Measurements from ENCODE around the gene LRIT1. TPM values are rescaled to one million over a fixed set of nuclear protein-coding genes. Genes with fewer than 3 reads are reported as not detected.

Gene LRIT1
- polyA plus RNA-seq, 1 of the 3 experiments (the other 2 are of a cell fraction): not detected

DNA sequence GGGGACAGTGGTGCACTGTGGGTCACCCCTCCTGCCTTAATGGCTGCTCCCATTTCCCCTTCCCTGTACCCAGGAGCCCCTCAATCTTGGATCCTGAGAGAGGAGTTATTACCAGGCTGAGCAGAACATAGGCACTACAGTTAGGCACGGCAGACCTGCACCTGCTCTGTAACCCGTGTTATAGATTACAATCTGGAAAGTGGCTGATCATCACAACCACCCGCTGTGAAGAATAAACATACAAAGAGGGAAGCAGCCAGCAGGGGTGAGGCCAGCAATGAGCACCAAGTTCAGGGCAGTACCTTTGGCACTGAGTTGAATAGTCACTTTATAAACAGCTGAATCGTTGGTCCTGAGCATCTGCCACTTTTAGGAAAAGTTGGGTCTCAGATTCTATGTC is 45.3 kb downstream of the LRIT1 start:
- no peak for TF ChIP-seq POLR2AphosphoS5 (IDR thresholded peaks at IDR 0.05; ENCODE audit: low read depth, low read length)
- TF ChIP-seq, protein P1, sequence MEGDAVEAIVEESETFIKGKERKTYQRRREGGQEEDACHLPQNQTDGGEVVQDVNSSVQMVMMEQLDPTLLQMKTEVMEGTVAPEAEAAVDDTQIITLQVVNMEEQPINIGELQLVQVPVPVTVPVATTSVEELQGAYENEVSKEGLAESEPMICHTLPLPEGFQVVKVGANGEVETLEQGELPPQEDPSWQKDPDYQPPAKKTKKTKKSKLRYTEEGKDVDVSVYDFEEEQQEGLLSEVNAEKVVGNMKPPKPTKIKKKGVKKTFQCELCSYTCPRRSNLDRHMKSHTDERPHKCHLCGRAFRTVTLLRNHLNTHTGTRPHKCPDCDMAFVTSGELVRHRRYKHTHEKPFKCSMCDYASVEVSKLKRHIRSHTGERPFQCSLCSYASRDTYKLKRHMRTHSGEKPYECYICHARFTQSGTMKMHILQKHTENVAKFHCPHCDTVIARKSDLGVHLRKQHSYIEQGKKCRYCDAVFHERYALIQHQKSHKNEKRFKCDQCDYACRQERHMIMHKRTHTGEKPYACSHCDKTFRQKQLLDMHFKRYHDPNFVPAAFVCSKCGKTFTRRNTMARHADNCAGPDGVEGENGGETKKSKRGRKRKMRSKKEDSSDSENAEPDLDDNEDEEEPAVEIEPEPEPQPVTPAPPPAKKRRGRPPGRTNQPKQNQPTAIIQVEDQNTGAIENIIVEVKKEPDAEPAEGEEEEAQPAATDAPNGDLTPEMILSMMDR (IDR thresholded peaks at IDR 0.05): no peak
- no peaks in the 10 kb centered on the region for H3K79me2 ChIP-seq (ENCODE audit: insufficient read depth)
- POLR2A ChIA-PET: no interaction called here
- H3K4me3 ChIP-seq (ENCODE audit: low read depth in 2 of 2, low read length in 1 of 2): no peak overlapping the region
- 38% methylated on average over 4 of the region's 4 CpGs for WGBS (ENCODE audit: low lambda C conversion rate)
- H3K4me1 ChIP-seq (ENCODE audit: control insufficient read depth in 1 of 2, insufficient read depth in 2 of 2, low read depth in 1 of 2, low read length in 1 of 2): peaks cover 0 to 11% of the 10 kb centered on the region in 2 experiments; a peak in 1 of 4 replicates
- H3K9ac ChIP-seq: no peak overlapping the region
- no peak overlapping the region for H3K27ac ChIP-seq (ENCODE audit: low read depth in 2 of 2, low read length in 1 of 2)
- H3K9me3 ChIP-seq: no peaks in the 10 kb centered on the region
- no peaks in the 10 kb centered on the region for H3F3A ChIP-seq (replicated peaks; ENCODE audit: insufficient read depth)
- no peaks in the 10 kb centered on the region for H3K36me3 ChIP-seq (replicated peaks in 1 of 2; ENCODE audit: control insufficient read depth in 1 of 2, insufficient read depth in 2 of 2, low read length in 1 of 2)
- H3K4me2 ChIP-seq: no peak overlapping the region
- no peaks in the 10 kb centered on the region for H3K9me2 ChIP-seq
- H2AFZ ChIP-seq (ENCODE audit: low read depth): no peak overlapping the region
- no peaks in the 10 kb centered on the region for H4K20me1 ChIP-seq (ENCODE audit: insufficient read depth)
- no peak for DNase-seq
- CTCF ChIA-PET: interaction anchor here (5.7 kb wide), 1 partner anchor 9 kb away, joined by 34 read pairs; no protein-coding TSS in a partner anchor
- H3K27me3 ChIP-seq (ENCODE audit: insufficient read depth): no peaks in the 10 kb centered on the region

DNA sequence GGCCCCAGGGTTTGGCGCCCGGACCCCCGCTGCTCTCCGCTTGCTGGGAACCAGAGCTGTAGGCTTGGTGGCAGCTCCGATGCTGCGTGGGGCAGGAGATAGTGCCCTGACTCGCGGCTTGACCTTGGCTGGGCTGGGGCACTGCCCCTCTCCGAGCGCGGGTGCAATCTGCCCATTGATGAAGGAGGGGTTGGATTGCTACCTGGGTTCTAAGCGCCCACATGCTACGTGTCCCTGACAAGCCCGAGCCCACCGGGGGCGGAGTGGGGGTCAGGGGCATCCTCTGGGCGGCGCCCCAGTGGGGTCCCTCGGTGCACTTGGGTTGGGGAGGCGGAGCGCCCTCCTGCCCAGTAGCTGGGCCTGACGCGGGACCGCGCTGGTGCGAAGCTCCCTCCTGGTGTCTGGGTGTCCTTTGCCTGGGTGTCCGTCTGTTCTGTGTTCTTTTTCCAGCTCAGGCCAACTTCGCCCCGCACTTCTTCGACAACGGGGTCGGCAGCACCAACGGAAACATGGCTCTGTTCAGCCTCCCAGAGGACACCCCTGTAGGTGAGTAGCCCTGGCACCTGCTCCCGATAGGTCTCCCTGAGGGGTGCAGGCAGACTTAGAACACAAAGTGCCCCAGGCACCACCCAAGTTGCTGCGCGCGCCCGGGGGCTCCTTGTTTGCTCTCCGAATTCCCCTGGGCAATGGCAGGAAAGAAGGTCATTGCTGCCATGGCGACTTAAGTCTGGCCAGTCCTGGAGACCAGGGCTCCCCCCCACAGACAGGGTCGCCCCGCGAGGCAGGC is 46.1 kb downstream of the LRIT1 start:
- Histone ChIP-seq H3K9ac (no peak overlapping the region), H3K4me3 (ENCODE audit: low read depth in 2 of 2, low read length in 1 of 2) (peak overlapping the region in 1 of 2 experiments; percentile 42; a peak in 1 of 4 replicates), H3K79me2 (ENCODE audit: insufficient read depth) (no peaks in the 10 kb centered on the region), H3K4me2 (no peak overlapping the region), H3K36me3 (replicated peaks in 1 of 2; ENCODE audit: control insufficient read depth in 1 of 2, insufficient read depth in 2 of 2, low read length in 1 of 2) (no peaks in the 10 kb centered on the region), H3K27ac (ENCODE audit: low read depth in 2 of 2, low read length in 1 of 2) (no peak overlapping the region), H3K4me1 (ENCODE audit: control insufficient read depth in 1 of 2, insufficient read depth in 2 of 2, low read depth in 1 of 2, low read length in 1 of 2) (peaks cover 0 to 11% of the 10 kb centered on the region in 2 experiments; a peak in 1 of 4 replicates), H2AFZ (ENCODE audit: low read depth) (no peak overlapping the region), H3K27me3 (ENCODE audit: insufficient read depth) (no peaks in the 10 kb centered on the region), H3K9me3 (no peaks in the 10 kb centered on the region), H3K9me2 (no peaks in the 10 kb centered on the region), H4K20me1 (ENCODE audit: insufficient read depth) (no peaks in the 10 kb centered on the region), H3F3A (replicated peaks; ENCODE audit: insufficient read depth) (no peaks in the 10 kb centered on the region)
- ChIA-PET POLR2A (no interaction called here), CTCF (interaction anchor here (0.7 to 5.7 kb wide), 5 partner anchors 10 to 47 kb away, joined by 3 to 34 read pairs (median 4); no protein-coding TSS in a partner anchor)
- TF ChIP-seq, protein P1 (IDR thresholded peaks at IDR 0.05): no peak
- TF ChIP-seq RAD21 (IDR thresholded peaks at IDR 0.05; ENCODE audit: low read length) (no peak), RFX5 (IDR thresholded peaks at IDR 0.05; ENCODE audit: low read length) (no peak)
- DNase-seq: peak; percentile 47
- WGBS (ENCODE audit: low lambda C conversion rate): 83% methylated on average over 16 of the region's 43 CpGs
